NCI-H524 treated with DMSO at 0.1 percent for 48 hours (cell line): ENCODE results near the gene OR4F29.
"Not testable (repeated sequence)": the region's sequence is repeated elsewhere in the genome, so short reads cannot be mapped to it uniquely, and the experiment has no call there.

ENCODE experiments used
- DNase-seq: peaks from one replicate; lab custom pipeline; 2025; lab: John Stamatoyannopoulos, UW

The OR4F29 gene

GRCh38 chr1:451578-451977 is at the start of gene OR4F29:
OR4F29 (minus strand) TSS chr1:451678; CDS start chr1:451678, 0 bp downstream.
- DNase-seq = not testable (repeated sequence)
